ENCODE measurements around the gene DPM2. TPM values are rescaled to one million over a fixed set of nuclear protein-coding genes. Genes with fewer than 3 reads are reported as not detected.

Gene DPM2
- total RNA-seq, 1 donor from 2014 or later, result 32.7 TPM

GRCh38 chr9:127972236-127972871 is 34.7 kb upstream of the DPM2 start:
- H3K79me2 ChIP-seq (ENCODE audit: insufficient read depth, low read length), result peaks cover 95% of the 10 kb centered on the region
- H3K27ac Mint-ChIP-seq (ENCODE audit: unreplicated experiment), result no peak overlapping the region

GRCh38 chr9:127971357-127972235 is 33.9 kb upstream of the DPM2 start:
- no peak overlapping the region for H3K4me3 ChIP-seq (ENCODE audit: insufficient read depth, low read depth, low read length)
- DNase-seq (ENCODE audit: low read depth), result no peak
- no peaks in the 10 kb centered on the region for H3K9me3 ChIP-seq (ENCODE audit: insufficient read depth, low read depth, low read length)
- H3K36me3 ChIP-seq (ENCODE audit: insufficient read depth, low read length), result no peaks in the 10 kb centered on the region
- Mint-ChIP-seq H3K9me3 (ENCODE audit: unreplicated experiment) (no peaks in the 10 kb centered on the region), H3K27ac (ENCODE audit: unreplicated experiment) (peak overlapping the region; percentile 75), H3K4me3 (ENCODE audit: unreplicated experiment) (peak overlapping the region; percentile 69), H3K4me1 (ENCODE audit: low read depth, unreplicated experiment) (peaks cover 40% of the 10 kb centered on the region), H3K27me3 (ENCODE audit: low read depth, unreplicated experiment) (peaks cover 2% of the 10 kb centered on the region), H3K36me3 (ENCODE audit: low read depth, unreplicated experiment) (peaks cover 5% of the 10 kb centered on the region)
- H3K27ac ChIP-seq (ENCODE audit: low read depth, low read length), result no peak overlapping the region
- peaks cover 26% of the 10 kb centered on the region for H3K4me1 ChIP-seq (ENCODE audit: insufficient read depth, low read length)
- no peak for TF ChIP-seq EZH2 (IDR thresholded peaks at IDR 0.05; ENCODE audit: insufficient read depth, low read length)
- no peak for TF ChIP-seq CTCF (IDR thresholded peaks at IDR 0.05; ENCODE audit: insufficient read depth, low read depth, low read length)
- H3K4me2 ChIP-seq (ENCODE audit: low read length), result no peak overlapping the region
- H2AFZ ChIP-seq (ENCODE audit: low read depth, low read length), result no peak overlapping the region
- peaks cover 68% of the 10 kb centered on the region for H4K20me1 ChIP-seq (ENCODE audit: insufficient read depth, low read length)
- H3K79me2 ChIP-seq (ENCODE audit: insufficient read depth, low read length), result peaks cover 95% of the 10 kb centered on the region
- FAIRE-seq, result no peak
- H3K9ac ChIP-seq (ENCODE audit: low read length), result no peak overlapping the region
- H3K27me3 ChIP-seq (ENCODE audit: insufficient read depth, low read length), result no peaks in the 10 kb centered on the region

More at GRCh38 chr9:127972236-127972871, 34.7 kb upstream of the DPM2 start:
- Mint-ChIP-seq H3K4me1 (ENCODE audit: low read depth, unreplicated experiment) (peaks cover 40% of the 10 kb centered on the region), H3K4me3 (ENCODE audit: unreplicated experiment) (no peak overlapping the region), H3K27me3 (ENCODE audit: low read depth, unreplicated experiment) (peaks cover 2% of the 10 kb centered on the region), H3K9me3 (ENCODE audit: unreplicated experiment) (no peaks in the 10 kb centered on the region), H3K36me3 (ENCODE audit: low read depth, unreplicated experiment) (peaks cover 5% of the 10 kb centered on the region)
- no peak overlapping the region for H3K4me3 ChIP-seq (ENCODE audit: insufficient read depth, low read depth, low read length)
- peaks cover 25% of the 10 kb centered on the region for H3K4me1 ChIP-seq (ENCODE audit: insufficient read depth, low read length)
- H4K20me1 ChIP-seq (ENCODE audit: insufficient read depth, low read length), result peaks cover 76% of the 10 kb centered on the region
- H3K9me3 ChIP-seq (ENCODE audit: insufficient read depth, low read depth, low read length), result no peaks in the 10 kb centered on the region
- H3K36me3 ChIP-seq (ENCODE audit: insufficient read depth, low read length), result no peaks in the 10 kb centered on the region
- no peak overlapping the region for H3K27ac ChIP-seq (ENCODE audit: low read depth, low read length)
- H2AFZ ChIP-seq (ENCODE audit: low read depth, low read length), result no peak overlapping the region
- no peak for TF ChIP-seq EZH2 (IDR thresholded peaks at IDR 0.05; ENCODE audit: insufficient read depth, low read length)
- TF ChIP-seq CTCF (IDR thresholded peaks at IDR 0.05; ENCODE audit: insufficient read depth, low read depth, low read length), result no peak
- no peak for DNase-seq (ENCODE audit: low read depth)
- no peak overlapping the region for H3K4me2 ChIP-seq (ENCODE audit: low read length)
- H3K27me3 ChIP-seq (ENCODE audit: insufficient read depth, low read length), result no peaks in the 10 kb centered on the region
- FAIRE-seq, result no peak
- no peak overlapping the region for H3K9ac ChIP-seq (ENCODE audit: low read length)
